RWPE2 (cell line): Measurements from ENCODE around the gene SUPT20H.
A peak's percentile ranks its signal among the peaks of the same experiment; 100 is the strongest.

Source experiments
- ATAC-seq: fragments of 200-7000 bp; cut with Tn5 transposase; 3 replicates; pipeline ENCODE4 v1.9.1; 2021; ENCODE audit warnings: low read depth
- DNase-seq: peaks from one replicate; pipeline ENCODE4 v3.0.0-alpha.2; 2020; ENCODE audit warnings: low spot score
- H3K27ac ChIP-seq: fragments of 450-650 bp; 2 replicates; pipeline ENCODE4 v1.5.1; 2017; ENCODE audit warnings: mild to moderate bottlenecking; ENCODE audit not compliant: poor library complexity, severe bottlenecking
- H3K27me3 ChIP-seq: fragments of 250-450 bp; sonication (Bioruptor Pico); 2 replicates; pipeline ENCODE4 v1.5.1; 2021; ENCODE audit warnings: mild to moderate bottlenecking, moderate library complexity; ENCODE audit not compliant: insufficient read depth, poor library complexity, severe bottlenecking
- H3K36me3 ChIP-seq: fragments of 250-450 bp; sonication (Bioruptor Pico); 2 replicates; pipeline ENCODE4 v1.5.1; 2020; ENCODE audit warnings: low read depth, mild to moderate bottlenecking, moderate library complexity
- H3K4me1 ChIP-seq: fragments of 250-450 bp; sonication (Bioruptor Pico); 2 replicates; pipeline ENCODE4 v1.5.1; 2021; ENCODE audit warnings: mild to moderate bottlenecking, moderate library complexity; ENCODE audit not compliant: insufficient read depth, poor library complexity, severe bottlenecking
- H3K4me3 ChIP-seq: fragments of 250-450 bp; sonication (Bioruptor Pico); 2 replicates; pipeline ENCODE4 v1.5.1; 2021; ENCODE audit warnings: mild to moderate bottlenecking, moderate library complexity; ENCODE audit not compliant: severe bottlenecking
- H3K9me3 ChIP-seq: fragments of 250-450 bp; sonication (Bioruptor Pico); 2 replicates; pipeline ENCODE4 v1.5.1; 2021; ENCODE audit warnings: mild to moderate bottlenecking, moderate library complexity; ENCODE audit not compliant: severe bottlenecking
- CTCF ChIP-seq: fragments of 450-650 bp; IDR thresholded peaks from one replicate; pipeline ENCODE4 v1.5.1; 2017; ENCODE audit warnings: mild to moderate bottlenecking, moderate library complexity; ENCODE audit not compliant: poor library complexity, severe bottlenecking

The SUPT20H gene

GRCh38 chr13:37074703-37075102 lies 15.2 kb upstream of the SUPT20H start:
- no peaks in the 10 kb centered on the region for H3K9me3 ChIP-seq
- DNase-seq (no peak), ATAC-seq (0 out of 3 replicates have a peak, but pooled peaks have one; percentile 42)
- no peaks in the 10 kb centered on the region for H3K27me3 ChIP-seq
- TF ChIP-seq CTCF = peak; percentile 59
- H3K36me3 ChIP-seq = no peaks in the 10 kb centered on the region
- no peak overlapping the region for H3K4me3 ChIP-seq
- no peak overlapping the region for H3K27ac ChIP-seq
- no peaks in the 10 kb centered on the region for H3K4me1 ChIP-seq

DNA sequence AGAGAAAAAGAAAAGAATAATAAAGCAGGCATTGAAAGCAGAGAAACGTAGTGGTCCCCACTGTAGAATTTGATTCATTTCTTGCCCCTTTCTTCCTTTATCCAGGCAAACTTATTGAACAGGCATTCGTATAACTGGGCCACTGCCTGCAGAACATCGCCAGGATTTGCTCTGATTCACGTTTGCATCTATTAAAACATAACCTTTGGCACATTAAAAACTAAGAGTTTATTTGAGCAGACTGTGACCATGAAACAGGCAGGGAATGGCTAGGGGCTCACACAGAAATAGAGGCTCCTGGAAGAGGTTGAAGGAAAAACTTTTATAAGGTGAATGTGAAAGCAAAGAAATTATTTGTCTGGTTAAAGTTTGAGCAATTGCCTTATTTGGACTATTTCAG lies 12.5 kb upstream of the SUPT20H start:
- DNase-seq = no peak
- no peak for TF ChIP-seq CTCF
- no peak overlapping the region for H3K27ac ChIP-seq

GRCh38 chr13:37070956-37071355 lies 11.5 kb upstream of the SUPT20H start:
- no peak for DNase-seq
- no peak for TF ChIP-seq CTCF
- Histone ChIP-seq H3K27me3 (no peaks in the 10 kb centered on the region), H3K4me3 (no peak overlapping the region), H3K4me1 (no peaks in the 10 kb centered on the region), H3K27ac (no peak overlapping the region), H3K36me3 (no peaks in the 10 kb centered on the region), H3K9me3 (no peaks in the 10 kb centered on the region)
- ATAC-seq = no peak

More for the DNA sequence above, 12.5 kb upstream of the SUPT20H start:
- no peaks in the 10 kb centered on the region for H3K4me1 ChIP-seq
- no peak for ATAC-seq
- no peak overlapping the region for H3K4me3 ChIP-seq
- no peaks in the 10 kb centered on the region for H3K27me3 ChIP-seq
- no peaks in the 10 kb centered on the region for H3K36me3 ChIP-seq
- no peaks in the 10 kb centered on the region for H3K9me3 ChIP-seq

- DNase-seq (no peak), ATAC-seq (no peak)
- Histone ChIP-seq H3K27ac (no peak overlapping the region), H3K27me3 (no peaks in the 10 kb centered on the region), H3K4me3 (no peak overlapping the region), H3K9me3 (no peaks in the 10 kb centered on the region), H3K4me1 (no peaks in the 10 kb centered on the region), H3K36me3 (no peaks in the 10 kb centered on the region)
- TF ChIP-seq CTCF = no peak
Observed at GRCh38 chr13:37070145-37070695, 10.7 kb upstream of the SUPT20H start.

- Histone ChIP-seq H3K27ac (no peak overlapping the region), H3K4me3 (no peak overlapping the region), H3K9me3 (no peaks in the 10 kb centered on the region), H3K27me3 (no peaks in the 10 kb centered on the region), H3K36me3 (no peaks in the 10 kb centered on the region), H3K4me1 (no peaks in the 10 kb centered on the region)
- ATAC-seq (no peak), DNase-seq (no peak)
- no peak for TF ChIP-seq CTCF
Observed at GRCh38 chr13:37069597-37070103, 10.2 kb upstream of the SUPT20H start.
